Raji (cell line): Measurements from ENCODE around the gene C15orf39.

ENCODE experiments used
- POLR2A ChIP-seq: IDR thresholded peaks from 2 replicates; pipeline ENCODE4 v1.6.1; 2011; ENCODE audit warnings: low read depth, low read length, control low read depth; ENCODE audit not compliant: insufficient read depth

C15orf39 gene

DNA sequence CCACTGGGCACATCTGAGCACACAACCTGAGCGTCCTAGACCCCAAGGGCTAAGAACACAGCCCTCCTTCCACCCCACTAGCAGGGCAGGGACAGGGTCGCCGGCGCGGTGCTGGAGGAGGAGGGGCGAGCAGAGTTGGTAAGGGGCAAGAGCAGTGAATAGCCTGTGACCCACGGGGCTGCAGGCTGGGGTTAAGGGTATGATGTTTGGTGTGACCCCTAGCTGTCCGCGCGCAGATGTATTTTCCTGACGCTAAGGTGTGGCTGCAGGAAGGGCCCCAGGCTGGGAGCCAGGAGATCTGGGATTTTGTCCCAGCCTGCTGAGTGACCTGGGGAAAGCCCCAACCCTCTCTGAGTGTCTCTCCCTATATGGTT lies 1.3 kb upstream of the C15orf39 start:
- no peak for TF ChIP-seq POLR2A

DNA sequence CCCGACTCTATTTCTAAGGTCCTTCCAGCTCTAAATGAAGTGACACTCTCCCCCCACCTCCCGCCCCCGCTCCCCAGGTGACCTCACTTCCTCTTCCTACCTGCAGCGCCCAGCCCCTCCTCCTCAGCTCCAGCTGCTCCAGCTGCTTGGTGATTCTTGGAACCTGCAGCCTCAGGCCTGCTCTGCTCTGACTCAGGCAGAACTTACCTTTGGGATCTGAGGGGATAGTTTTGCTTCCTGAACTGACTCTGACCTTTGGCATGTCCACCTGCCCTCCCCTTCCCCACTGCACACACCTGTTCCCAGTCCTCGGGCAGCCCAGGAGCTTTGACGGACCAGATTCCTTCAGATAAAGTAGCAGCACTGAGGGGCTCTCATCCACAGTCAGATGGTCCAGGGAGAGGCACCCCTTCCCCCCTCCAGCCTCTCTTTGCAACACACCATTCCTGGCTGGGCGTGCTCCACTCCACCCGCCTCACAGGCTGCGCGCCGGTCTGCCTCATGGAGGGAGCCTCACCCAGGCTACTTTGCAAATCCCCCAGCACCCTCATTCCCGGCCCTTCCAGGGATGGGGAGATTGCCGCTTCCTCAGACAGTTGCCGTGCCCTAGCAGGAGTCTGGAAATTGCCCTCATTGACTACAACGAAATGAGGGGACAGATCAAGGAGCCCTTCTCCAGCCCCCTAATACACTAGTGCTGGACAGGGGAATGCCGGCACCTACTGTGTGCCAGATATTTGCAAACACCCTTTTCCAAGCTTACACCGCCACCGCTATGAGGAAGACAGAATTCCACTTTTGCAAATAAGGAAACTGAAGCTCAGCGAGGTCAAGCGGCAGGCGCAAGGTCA lies 692 bp upstream of the C15orf39 start:
- 0 out of 2 replicates have a peak, but pooled peaks have one; percentile 30 for TF ChIP-seq POLR2A

GRCh38 chr15:75202251-75203016 lies 752 bp downstream of the C15orf39 start:
- TF ChIP-seq POLR2A, result peak; percentile 85

- no peak for TF ChIP-seq POLR2A
Measured at GRCh38 chr15:75203017-75203907, 1.6 kb downstream of the C15orf39 start.

GRCh38 chr15:75203908-75204263 lies 2.2 kb downstream of the C15orf39 start:
- no peak for TF ChIP-seq POLR2A

- peak; percentile 21; the same call in 1 of the 2 replicates for TF ChIP-seq POLR2A
Measured at GRCh38 chr15:75204340-75205063, 2.8 kb downstream of the C15orf39 start.

- no peak for TF ChIP-seq POLR2A
Measured at GRCh38 chr15:75205064-75205395, 3.3 kb downstream of the C15orf39 start.

DNA sequence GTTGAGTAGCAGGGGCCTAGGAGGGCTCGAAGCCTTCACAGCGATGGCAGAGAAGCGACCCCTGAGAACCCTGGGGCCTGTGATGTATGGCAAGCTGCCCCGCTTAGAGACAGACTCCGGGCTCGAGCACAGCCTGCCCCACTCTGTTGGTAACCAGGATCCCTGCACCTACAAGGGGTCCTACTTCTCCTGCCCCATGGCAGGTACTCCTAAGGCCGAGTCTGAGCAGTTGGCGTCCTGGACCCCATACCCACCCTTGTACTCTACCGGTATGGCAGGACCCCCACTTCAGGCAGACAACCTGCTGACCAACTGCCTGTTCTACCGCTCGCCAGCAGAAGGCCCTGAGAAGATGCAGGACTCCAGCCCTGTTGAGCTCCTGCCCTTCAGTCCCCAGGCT lies 4.3 kb downstream of the C15orf39 start:
- TF ChIP-seq POLR2A, result no peak

DNA sequence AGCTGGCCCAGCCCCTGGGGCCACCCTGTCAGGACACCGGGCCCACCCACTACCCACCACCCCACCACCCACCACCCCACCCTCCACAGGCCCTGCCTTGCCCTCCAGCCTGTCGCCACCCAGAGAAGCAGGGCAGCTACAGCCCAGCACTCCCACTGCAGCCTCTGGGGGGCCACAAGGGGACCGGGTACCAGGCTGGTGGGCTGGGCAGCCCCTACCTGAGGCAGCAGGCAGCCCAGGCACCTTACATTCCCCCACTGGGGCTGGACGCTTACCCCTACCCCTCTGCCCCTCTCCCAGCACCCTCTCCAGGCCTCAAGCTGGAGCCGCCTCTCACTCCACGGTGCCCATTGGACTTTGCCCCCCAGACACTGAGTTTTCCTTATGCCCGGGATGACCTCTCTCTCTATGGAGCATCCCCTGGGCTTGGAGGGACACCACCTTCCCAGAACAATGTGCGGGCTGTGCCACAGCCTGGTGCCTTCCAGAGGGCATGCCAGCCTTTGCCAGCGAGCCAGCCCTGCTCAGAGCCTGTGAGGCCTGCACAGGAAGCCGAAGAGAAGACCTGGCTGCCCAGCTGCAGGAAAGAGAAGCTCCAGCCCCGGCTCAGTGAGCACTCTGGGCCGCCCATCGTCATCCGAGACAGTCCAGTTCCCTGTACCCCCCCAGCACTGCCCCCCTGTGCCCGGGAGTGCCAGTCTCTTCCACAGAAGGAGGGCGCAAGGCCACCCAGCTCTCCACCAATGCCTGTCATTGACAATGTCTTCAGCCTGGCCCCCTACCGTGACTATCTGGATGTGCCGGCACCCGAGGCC lies 5.3 kb downstream of the C15orf39 start:
- TF ChIP-seq POLR2A, result no peak

GRCh38 chr15:75207618-75208500 lies 6.2 kb downstream of the C15orf39 start:
- TF ChIP-seq POLR2A, result no peak

DNA sequence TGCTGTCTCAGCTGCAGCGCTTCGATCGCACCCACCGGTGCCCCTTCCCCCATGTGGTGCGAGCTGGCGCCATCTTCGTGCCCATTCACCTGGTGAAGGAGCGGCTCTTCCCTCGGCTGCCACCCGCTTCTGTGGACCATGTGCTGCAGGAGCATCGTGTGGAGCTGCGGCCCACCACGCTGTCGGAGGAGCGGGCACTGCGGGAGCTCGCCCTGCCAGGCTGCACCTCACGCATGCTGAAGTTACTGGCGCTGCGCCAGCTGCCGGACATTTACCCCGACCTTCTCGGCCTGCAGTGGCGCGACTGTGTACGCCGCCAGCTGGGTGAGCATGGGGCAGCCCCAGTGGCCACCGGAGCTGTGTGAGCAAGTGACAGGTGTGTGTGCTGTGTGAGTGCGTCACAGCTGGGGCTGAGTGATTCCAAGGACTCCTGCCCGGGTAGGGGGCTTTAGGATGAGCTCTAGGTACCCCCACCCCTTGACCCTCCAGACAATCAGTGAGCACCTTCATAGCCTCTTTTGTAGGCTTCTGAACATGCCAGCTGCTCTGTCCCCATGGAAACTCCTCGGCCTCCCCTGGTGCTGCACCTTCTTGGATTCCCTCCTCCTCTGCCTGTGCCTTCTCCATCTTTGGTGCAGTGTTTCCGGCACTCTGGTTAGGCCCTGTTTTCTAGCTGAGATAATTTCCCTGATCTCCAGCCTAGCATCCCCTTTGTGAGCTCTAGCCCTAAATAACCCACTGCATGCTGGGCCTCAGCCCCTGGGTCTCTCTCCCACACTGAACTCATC lies 7.0 kb downstream of the C15orf39 start:
- no peak for TF ChIP-seq POLR2A

GRCh38 chr15:75209289-75209676 lies 7.6 kb downstream of the C15orf39 start:
- TF ChIP-seq POLR2A, result no peak
